ENCODE results near the gene HEXIM1.
A peak's percentile ranks its signal among the peaks of the same experiment; 100 is the strongest.

HEXIM1 gene

GRCh38 chr17:45155483-45155882 is 7.2 kb downstream of the HEXIM1 start:
- no peak for TF ChIP-seq GATA2 (IDR thresholded peaks at IDR 0.05; ENCODE audit: low read depth, low read length)
- no peak for TF ChIP-seq GATA3 (IDR thresholded peaks at IDR 0.05; ENCODE audit: low read depth, low read length)

GRCh38 chr17:45156242-45156641 is 8.0 kb downstream of the HEXIM1 start:
- no peak for TF ChIP-seq GATA3 (IDR thresholded peaks at IDR 0.05; ENCODE audit: low read depth, low read length)
- TF ChIP-seq GATA2 (IDR thresholded peaks at IDR 0.05; ENCODE audit: low read depth, low read length) = no peak

GRCh38 chr17:45160447-45161287 is 12.4 kb downstream of the HEXIM1 start:
- TF ChIP-seq GATA3 (IDR thresholded peaks at IDR 0.05; ENCODE audit: low read depth, low read length) = no peak
- no peak for TF ChIP-seq GATA2 (IDR thresholded peaks at IDR 0.05; ENCODE audit: low read depth, low read length)

GRCh38 chr17:45161288-45162024 is 13.2 kb downstream of the HEXIM1 start, which contains the start of gene HEXIM2:
Gene HEXIM2 (plus strand): TSS chr17:45161875. CDS start chr17:45162794, 919 bp downstream.
- TF ChIP-seq GATA2 (IDR thresholded peaks at IDR 0.05; ENCODE audit: low read depth, low read length) (peak; percentile 30; the same call in 1 of the 2 replicates), GATA3 (IDR thresholded peaks at IDR 0.05; ENCODE audit: low read depth, low read length) (no peak)

- TF ChIP-seq GATA2 (IDR thresholded peaks at IDR 0.05; ENCODE audit: low read depth, low read length) = no peak
These were observed 13.9 kb downstream of the HEXIM1 start for GRCh38 chr17:45162025-45162687.

- TF ChIP-seq GATA2 (IDR thresholded peaks at IDR 0.05; ENCODE audit: low read depth, low read length) (no peak), GATA3 (IDR thresholded peaks at IDR 0.05; ENCODE audit: low read depth, low read length) (no peak)
These were observed 16.5 kb downstream of the HEXIM1 start for GRCh38 chr17:45164734-45165269.

- no peak for TF ChIP-seq GATA3 (IDR thresholded peaks at IDR 0.05; ENCODE audit: low read depth, low read length)
- TF ChIP-seq GATA2 (IDR thresholded peaks at IDR 0.05; ENCODE audit: low read depth, low read length) = no peak
These were observed 20.9 kb downstream of the HEXIM1 start for GRCh38 chr17:45168991-45169752.

GRCh38 chr17:45170280-45170930 is 22.1 kb downstream of the HEXIM1 start:
- TF ChIP-seq GATA2 (IDR thresholded peaks at IDR 0.05; ENCODE audit: low read depth, low read length) = no peak
- no peak for TF ChIP-seq GATA3 (IDR thresholded peaks at IDR 0.05; ENCODE audit: low read depth, low read length)

GRCh38 chr17:45170931-45171337 is 22.7 kb downstream of the HEXIM1 start:
- TF ChIP-seq GATA2 (IDR thresholded peaks at IDR 0.05; ENCODE audit: low read depth, low read length) = no peak

- TF ChIP-seq GATA2 (IDR thresholded peaks at IDR 0.05; ENCODE audit: low read depth, low read length) (no peak), GATA3 (IDR thresholded peaks at IDR 0.05; ENCODE audit: low read depth, low read length) (no peak)
These were observed 23.3 kb downstream of the HEXIM1 start for GRCh38 chr17:45171338-45172231.

- TF ChIP-seq GATA3 (IDR thresholded peaks at IDR 0.05; ENCODE audit: low read depth, low read length) = no peak
- TF ChIP-seq GATA2 (IDR thresholded peaks at IDR 0.05; ENCODE audit: low read depth, low read length) = no peak
These were observed 23.9 kb downstream of the HEXIM1 start for GRCh38 chr17:45172232-45172540.

- TF ChIP-seq GATA2 (IDR thresholded peaks at IDR 0.05; ENCODE audit: low read depth, low read length) = no peak
- no peak for TF ChIP-seq GATA3 (IDR thresholded peaks at IDR 0.05; ENCODE audit: low read depth, low read length)
These were observed 24.4 kb downstream of the HEXIM1 start for GRCh38 chr17:45172541-45173286.
